Panc1 (cell line): ENCODE results near the gene SORBS1.

ENCODE experiments used
- POLR2AphosphoS5 ChIP-seq: IDR thresholded peaks from 2 replicates; pipeline ENCODE4 v1.6.1; 2012; ENCODE audit warnings: mild to moderate bottlenecking, low read depth, low read length, moderate library complexity
- SIN3A ChIP-seq: IDR thresholded peaks from 2 replicates; pipeline ENCODE4 v1.6.1; 2012; ENCODE audit warnings: low read depth, mild to moderate bottlenecking, low read length, moderate library complexity, borderline replicate concordance; ENCODE audit not compliant: insufficient read depth
- TCF7L2 ChIP-seq: IDR thresholded peaks from 2 replicates; pipeline ENCODE4 v1.6.1; 2011; ENCODE audit warnings: mild to moderate bottlenecking, low read depth, low read length, inconsistent platforms
- TF ChIP-seq, protein P1 (sequence below): fragments of 450-650 bp; IDR thresholded peaks from 2 replicates; pipeline ENCODE4 v1.5.1; 2017; ENCODE audit warnings: mild to moderate bottlenecking
- TF ChIP-seq, protein P2 (sequence below), 2 experiments: IDR thresholded peaks; 2 replicates each; pipeline ENCODE4 v1.6.1; 2011 to 2012; ENCODE audit warnings: low read depth in 2 of 2, control low read depth in 1 of 2, low read length in 1 of 2, mild to moderate bottlenecking in 1 of 2, moderate library complexity in 1 of 2; ENCODE audit not compliant: insufficient read depth in 1 of 2

DNA sequence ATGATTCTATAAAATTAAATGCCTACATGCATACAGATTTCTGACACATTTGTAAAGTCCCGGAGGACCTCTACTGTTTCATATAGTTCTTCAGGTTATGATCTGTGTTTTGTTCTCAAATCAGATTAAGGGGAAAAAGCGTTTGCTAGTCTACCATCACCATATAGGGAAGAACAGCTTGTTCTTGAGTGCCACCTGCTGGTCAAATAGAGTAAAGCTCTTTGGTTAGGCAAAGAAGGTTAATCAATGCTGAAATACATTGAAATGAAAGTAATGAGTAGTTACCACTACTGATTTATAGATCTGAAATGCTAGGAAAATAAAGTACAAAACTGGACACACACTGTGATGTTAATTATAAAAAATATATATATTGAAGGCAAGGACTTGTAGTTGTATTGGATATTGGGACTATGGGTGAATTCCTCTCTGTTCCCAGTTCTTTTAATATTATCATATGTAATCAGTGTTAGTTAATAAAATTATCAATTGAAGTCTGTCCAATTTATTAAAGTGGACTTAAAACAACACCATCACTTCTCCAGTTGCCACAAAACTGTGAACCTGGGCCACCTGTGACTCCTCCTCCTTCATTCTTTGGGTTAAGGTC is 197.8 kb downstream of the SORBS1 start:
- TF ChIP-seq, protein P1, sequence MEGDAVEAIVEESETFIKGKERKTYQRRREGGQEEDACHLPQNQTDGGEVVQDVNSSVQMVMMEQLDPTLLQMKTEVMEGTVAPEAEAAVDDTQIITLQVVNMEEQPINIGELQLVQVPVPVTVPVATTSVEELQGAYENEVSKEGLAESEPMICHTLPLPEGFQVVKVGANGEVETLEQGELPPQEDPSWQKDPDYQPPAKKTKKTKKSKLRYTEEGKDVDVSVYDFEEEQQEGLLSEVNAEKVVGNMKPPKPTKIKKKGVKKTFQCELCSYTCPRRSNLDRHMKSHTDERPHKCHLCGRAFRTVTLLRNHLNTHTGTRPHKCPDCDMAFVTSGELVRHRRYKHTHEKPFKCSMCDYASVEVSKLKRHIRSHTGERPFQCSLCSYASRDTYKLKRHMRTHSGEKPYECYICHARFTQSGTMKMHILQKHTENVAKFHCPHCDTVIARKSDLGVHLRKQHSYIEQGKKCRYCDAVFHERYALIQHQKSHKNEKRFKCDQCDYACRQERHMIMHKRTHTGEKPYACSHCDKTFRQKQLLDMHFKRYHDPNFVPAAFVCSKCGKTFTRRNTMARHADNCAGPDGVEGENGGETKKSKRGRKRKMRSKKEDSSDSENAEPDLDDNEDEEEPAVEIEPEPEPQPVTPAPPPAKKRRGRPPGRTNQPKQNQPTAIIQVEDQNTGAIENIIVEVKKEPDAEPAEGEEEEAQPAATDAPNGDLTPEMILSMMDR: peak; percentile 86; the same call in 1 of the 2 replicates
- TF ChIP-seq POLR2AphosphoS5 (no peak), SIN3A (no peak), TCF7L2 (no peak)
- TF ChIP-seq, protein P2, sequence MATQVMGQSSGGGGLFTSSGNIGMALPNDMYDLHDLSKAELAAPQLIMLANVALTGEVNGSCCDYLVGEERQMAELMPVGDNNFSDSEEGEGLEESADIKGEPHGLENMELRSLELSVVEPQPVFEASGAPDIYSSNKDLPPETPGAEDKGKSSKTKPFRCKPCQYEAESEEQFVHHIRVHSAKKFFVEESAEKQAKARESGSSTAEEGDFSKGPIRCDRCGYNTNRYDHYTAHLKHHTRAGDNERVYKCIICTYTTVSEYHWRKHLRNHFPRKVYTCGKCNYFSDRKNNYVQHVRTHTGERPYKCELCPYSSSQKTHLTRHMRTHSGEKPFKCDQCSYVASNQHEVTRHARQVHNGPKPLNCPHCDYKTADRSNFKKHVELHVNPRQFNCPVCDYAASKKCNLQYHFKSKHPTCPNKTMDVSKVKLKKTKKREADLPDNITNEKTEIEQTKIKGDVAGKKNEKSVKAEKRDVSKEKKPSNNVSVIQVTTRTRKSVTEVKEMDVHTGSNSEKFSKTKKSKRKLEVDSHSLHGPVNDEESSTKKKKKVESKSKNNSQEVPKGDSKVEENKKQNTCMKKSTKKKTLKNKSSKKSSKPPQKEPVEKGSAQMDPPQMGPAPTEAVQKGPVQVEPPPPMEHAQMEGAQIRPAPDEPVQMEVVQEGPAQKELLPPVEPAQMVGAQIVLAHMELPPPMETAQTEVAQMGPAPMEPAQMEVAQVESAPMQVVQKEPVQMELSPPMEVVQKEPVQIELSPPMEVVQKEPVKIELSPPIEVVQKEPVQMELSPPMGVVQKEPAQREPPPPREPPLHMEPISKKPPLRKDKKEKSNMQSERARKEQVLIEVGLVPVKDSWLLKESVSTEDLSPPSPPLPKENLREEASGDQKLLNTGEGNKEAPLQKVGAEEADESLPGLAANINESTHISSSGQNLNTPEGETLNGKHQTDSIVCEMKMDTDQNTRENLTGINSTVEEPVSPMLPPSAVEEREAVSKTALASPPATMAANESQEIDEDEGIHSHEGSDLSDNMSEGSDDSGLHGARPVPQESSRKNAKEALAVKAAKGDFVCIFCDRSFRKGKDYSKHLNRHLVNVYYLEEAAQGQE (IDR thresholded peaks at IDR 0.05; ENCODE audit: insufficient read depth in 1 of 2, low read depth in 2 of 2, low read length in 1 of 2): no peak
